HCT116 (cell line): ENCODE results near the gene AVPR1B. TPM values are rescaled to one million over a fixed set of nuclear protein-coding genes. Genes with fewer than 3 reads are reported as not detected.

Source experiments
- ATAC-seq: fragments of 200-7000 bp; cut with Tn5 transposase; 2 replicates; pipeline ENCODE4 v1.9.1; 2020; ENCODE audit warnings: mild to moderate bottlenecking, moderate library complexity
- BruUV-seq: library from RNA; stranded (reverse); fragments of 400-500 nt; replicated peaks from 2 replicates; lab custom pipeline; 2021; lab: Mats Ljungman, UMichigan
- CTCF ChIA-PET: fragments of 300-600 bp; sonication (Branson Sonifier 250); formaldehyde crosslinking; loops from one replicate; lab custom pipeline; 2021; ENCODE audit warnings: antibody characterized with exemption; lab: Charles Lee
- POLR2A ChIA-PET: fragments of 300-600, 350-600 bp; sonication (Branson Sonifier 250); formaldehyde crosslinking; loops from one replicate; lab custom pipeline; 2021; ENCODE audit warnings: antibody characterized with exemption; lab: Charles Lee
- RAD21 ChIA-PET, 2 experiments: fragments of 300-600 bp; sonication (Branson Sonifier 250); formaldehyde crosslinking; loops; one replicate each; lab custom pipeline; 2023; ENCODE audit warnings: low total read pairs in 2 of 2; ENCODE audit not compliant: uncharacterized antibody in 2 of 2, unreplicated experiment in 2 of 2, low non-redundant PET in 1 of 2; lab: Charles Lee
- DNase-seq: peaks from one replicate; pipeline ENCODE4 v3.0.0-alpha.2; 2010; ENCODE audit warnings: low read depth, low spot score
- H2AFZ ChIP-seq: fragments of 200-600 bp; shearing (Covaris generic), sonication (generic); 2 replicates; pipeline ENCODE4 v1.6.1; 2017; ENCODE audit warnings: low read depth, mixed run types, mixed read lengths, antibody characterized with exemption, low read length; ENCODE audit not compliant: poor library complexity, severe bottlenecking
- H3K27ac ChIP-seq: 2 replicates; pipeline ENCODE4 v1.5.1; 2012; ENCODE audit warnings: low read depth, low read length
- H3K27me3 ChIP-seq: fragments of 200-600 bp; sonication (generic); 2 replicates; pipeline ENCODE4 v1.6.1; 2016; ENCODE audit warnings: mixed run types, low read length, mixed read lengths; ENCODE audit not compliant: insufficient read depth
- H3K36me3 ChIP-seq, 2 experiments: fragments of 200-500 bp in 1 of 2; fragments of 200-600 bp in 1 of 2; sonication (Bioruptor generic) in 1 of 2; sonication (generic) in 1 of 2; 2 replicates each; pipeline versions ENCODE4 v1.5.1 to v1.6.1; 2014 to 2016; ENCODE audit warnings: low read length in 2 of 2, inconsistent platforms in 1 of 2, mixed read lengths in 1 of 2, mixed run types in 1 of 2; ENCODE audit not compliant: insufficient read depth in 2 of 2, control insufficient read depth in 1 of 2
- H3K4me1 ChIP-seq, 2 experiments: fragments of 200-600 bp in 1 of 2; sonication (generic) in 1 of 2; 2 replicates each; pipeline versions ENCODE4 v1.5.1 to v1.6.1; 2012 to 2017; ENCODE audit warnings: low read length in 2 of 2, inconsistent platforms in 1 of 2, mild to moderate bottlenecking in 1 of 2, mixed read lengths in 1 of 2, mixed run types in 1 of 2, moderate library complexity in 1 of 2; ENCODE audit not compliant: insufficient read depth in 2 of 2, control insufficient read depth in 1 of 2
- H3K4me2 ChIP-seq: fragments of 200-600 bp; sonication (generic); 2 replicates; pipeline ENCODE4 v1.6.1; 2017; ENCODE audit warnings: mixed run types, low read length, mixed read lengths
- H3K4me3 ChIP-seq, 2 experiments: fragments of 200-600 bp in 1 of 2; sonication (generic) in 1 of 2; replicated peaks in 1 of 2; 2 replicates each; pipeline ENCODE4 v1.5.1; 2011 to 2016; ENCODE audit warnings: low read length in 2 of 2, control low read depth in 1 of 2, low read depth in 1 of 2, mild to moderate bottlenecking in 1 of 2, mixed read lengths in 1 of 2, mixed run types in 1 of 2
- H3K79me2 ChIP-seq: fragments of 200-600 bp; sonication (generic); 2 replicates; pipeline ENCODE4 v1.6.1; 2017; ENCODE audit warnings: mild to moderate bottlenecking, mixed run types, low read length, moderate library complexity, mixed read lengths; ENCODE audit not compliant: insufficient read depth
- H3K9ac ChIP-seq: fragments of 200-600 bp; sonication (generic); 2 replicates; pipeline ENCODE4 v1.6.1; 2016; ENCODE audit warnings: low read length, mixed read lengths
- H3K9me2 ChIP-seq: fragments of 200-600 bp; sonication (generic), shearing (Covaris generic); 2 replicates; pipeline ENCODE4 v1.6.1; 2017; ENCODE audit warnings: mixed run types, mild to moderate bottlenecking, moderate library complexity; ENCODE audit not compliant: insufficient read depth
- H3K9me3 ChIP-seq, 2 experiments: fragments of 200-500 bp in 1 of 2; fragments of 200-600 bp in 1 of 2; sonication (Bioruptor generic) in 1 of 2; sonication (generic) in 1 of 2; 2 replicates each; pipeline ENCODE4 v1.6.1; 2014 to 2017; ENCODE audit warnings: low read length in 2 of 2, mixed read lengths in 2 of 2, inconsistent platforms in 1 of 2, low read depth in 1 of 2, mild to moderate bottlenecking in 1 of 2, mixed run types in 1 of 2, moderate library complexity in 1 of 2; ENCODE audit not compliant: control insufficient read depth in 1 of 2, insufficient read depth in 1 of 2
- H4K20me1 ChIP-seq: fragments of 200-600 bp; sonication (generic), shearing (Covaris generic); 2 replicates; pipeline ENCODE4 v1.6.1; 2017; ENCODE audit warnings: mixed run types, mild to moderate bottlenecking, moderate library complexity; ENCODE audit not compliant: insufficient read depth
- CEBPB ChIP-seq: IDR thresholded peaks from 2 replicates; pipeline ENCODE4 v1.6.1; 2012; ENCODE audit warnings: low read depth
- EGR1 ChIP-seq: IDR thresholded peaks from 2 replicates; pipeline ENCODE4 v1.6.1; 2012; ENCODE audit warnings: low read depth
- FOSL1 ChIP-seq: IDR thresholded peaks from 2 replicates; pipeline ENCODE4 v1.6.1; 2012; ENCODE audit warnings: low read depth
- JUND ChIP-seq: IDR thresholded peaks from 2 replicates; pipeline ENCODE4 v1.6.1; 2012
- POLR2A ChIP-seq: IDR thresholded peaks from 2 replicates; pipeline ENCODE4 v1.7.0; 2011; ENCODE audit warnings: borderline replicate concordance; ENCODE audit not compliant: insufficient read depth, insufficient read length; ENCODE audit errors: extremely low read depth
- SIN3A ChIP-seq: IDR thresholded peaks from 2 replicates; pipeline ENCODE4 v1.6.1; 2012; ENCODE audit warnings: low read depth
- SP1 ChIP-seq: IDR thresholded peaks from 2 replicates; pipeline ENCODE4 v1.6.1; 2012; ENCODE audit warnings: low read depth
- SRF ChIP-seq: IDR thresholded peaks from 2 replicates; pipeline ENCODE4 v1.6.1; 2012; ENCODE audit warnings: low read depth
- TCF7L2 ChIP-seq: IDR thresholded peaks from 2 replicates; pipeline ENCODE4 v1.7.0; 2011; ENCODE audit warnings: borderline replicate concordance, inconsistent platforms; ENCODE audit not compliant: insufficient read depth, insufficient read length; ENCODE audit errors: extremely low read depth
- YY1 ChIP-seq: IDR thresholded peaks from 2 replicates; pipeline ENCODE4 v1.6.1; 2011; ENCODE audit warnings: low read length, low read depth, moderate library complexity, mild to moderate bottlenecking; ENCODE audit not compliant: insufficient replicate concordance; ENCODE audit errors: extremely low read depth
- ZFX ChIP-seq: fragments of 450-650 bp; IDR thresholded peaks from 2 replicates; pipeline ENCODE4 v1.6.1; 2017
- intact Hi-C: fragments of 100-400 bp; cut with micrococcal nuclease; formaldehyde crosslinking; loops from 2 replicates; pipeline ENCODE4 v1.10.0; 2022
- total RNA-seq: library from RNA; stranded (reverse); gene quantifications from one replicate; pipeline ENCODE4 v1.2.1, GENCODE V29; 2021; ENCODE audit not compliant: unreplicated experiment
- TF ChIP-seq, protein P1 (sequence below): IDR thresholded peaks from 2 replicates; pipeline ENCODE4 v1.6.1; 2012
- TF ChIP-seq, protein P2 (sequence below), 3 experiments: fragments of 200-600 bp in 1 of 3; sonication (generic) in 1 of 3; IDR thresholded peaks in 2 of 3; conservative IDR thresholded peaks in 1 of 3; 2 replicates each; pipeline ENCODE4 v1.5.1; 2012 to 2017; ENCODE audit warnings: low read depth in 2 of 3, low read length in 2 of 3, antibody characterized with exemption in 1 of 3, borderline replicate concordance in 1 of 3, control low read depth in 1 of 3, mild to moderate bottlenecking in 1 of 3, mixed read lengths in 1 of 3, mixed run types in 1 of 3, moderate library complexity in 1 of 3; ENCODE audit not compliant: insufficient read depth in 1 of 3
- TF ChIP-seq, protein P3 (sequence below): IDR thresholded peaks from 2 replicates; pipeline ENCODE4 v1.6.1; 2011; ENCODE audit warnings: mild to moderate bottlenecking, low read length, moderate library complexity; ENCODE audit not compliant: insufficient replicate concordance; ENCODE audit errors: extremely low read depth

Gene AVPR1B
- total RNA-seq, 1 experiment from 2014 or later, result not detected

GRCh38 chr1:206116191-206116872, 856 bp downstream of the AVPR1B start:
- TF ChIP-seq SIN3A, result no peak
- TF ChIP-seq, protein P1, sequence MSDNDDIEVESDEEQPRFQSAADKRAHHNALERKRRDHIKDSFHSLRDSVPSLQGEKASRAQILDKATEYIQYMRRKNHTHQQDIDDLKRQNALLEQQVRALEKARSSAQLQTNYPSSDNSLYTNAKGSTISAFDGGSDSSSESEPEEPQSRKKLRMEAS, result no peak
- TF ChIP-seq, protein P2, sequence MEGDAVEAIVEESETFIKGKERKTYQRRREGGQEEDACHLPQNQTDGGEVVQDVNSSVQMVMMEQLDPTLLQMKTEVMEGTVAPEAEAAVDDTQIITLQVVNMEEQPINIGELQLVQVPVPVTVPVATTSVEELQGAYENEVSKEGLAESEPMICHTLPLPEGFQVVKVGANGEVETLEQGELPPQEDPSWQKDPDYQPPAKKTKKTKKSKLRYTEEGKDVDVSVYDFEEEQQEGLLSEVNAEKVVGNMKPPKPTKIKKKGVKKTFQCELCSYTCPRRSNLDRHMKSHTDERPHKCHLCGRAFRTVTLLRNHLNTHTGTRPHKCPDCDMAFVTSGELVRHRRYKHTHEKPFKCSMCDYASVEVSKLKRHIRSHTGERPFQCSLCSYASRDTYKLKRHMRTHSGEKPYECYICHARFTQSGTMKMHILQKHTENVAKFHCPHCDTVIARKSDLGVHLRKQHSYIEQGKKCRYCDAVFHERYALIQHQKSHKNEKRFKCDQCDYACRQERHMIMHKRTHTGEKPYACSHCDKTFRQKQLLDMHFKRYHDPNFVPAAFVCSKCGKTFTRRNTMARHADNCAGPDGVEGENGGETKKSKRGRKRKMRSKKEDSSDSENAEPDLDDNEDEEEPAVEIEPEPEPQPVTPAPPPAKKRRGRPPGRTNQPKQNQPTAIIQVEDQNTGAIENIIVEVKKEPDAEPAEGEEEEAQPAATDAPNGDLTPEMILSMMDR (IDR thresholded peaks at IDR 0.05 in 2 of 3, conservative IDR thresholded peaks at IDR 0.05 in 1 of 3; ENCODE audit: borderline replicate concordance in 1 of 3, insufficient read depth in 1 of 3, low read depth in 2 of 3, low read length in 2 of 3), result no peak
- no peak for TF ChIP-seq YY1
- no peak for TF ChIP-seq EGR1
- TF ChIP-seq TCF7L2, result no peak
- TF ChIP-seq SRF, result no peak
- TF ChIP-seq SP1, result no peak
- TF ChIP-seq, protein P3, sequence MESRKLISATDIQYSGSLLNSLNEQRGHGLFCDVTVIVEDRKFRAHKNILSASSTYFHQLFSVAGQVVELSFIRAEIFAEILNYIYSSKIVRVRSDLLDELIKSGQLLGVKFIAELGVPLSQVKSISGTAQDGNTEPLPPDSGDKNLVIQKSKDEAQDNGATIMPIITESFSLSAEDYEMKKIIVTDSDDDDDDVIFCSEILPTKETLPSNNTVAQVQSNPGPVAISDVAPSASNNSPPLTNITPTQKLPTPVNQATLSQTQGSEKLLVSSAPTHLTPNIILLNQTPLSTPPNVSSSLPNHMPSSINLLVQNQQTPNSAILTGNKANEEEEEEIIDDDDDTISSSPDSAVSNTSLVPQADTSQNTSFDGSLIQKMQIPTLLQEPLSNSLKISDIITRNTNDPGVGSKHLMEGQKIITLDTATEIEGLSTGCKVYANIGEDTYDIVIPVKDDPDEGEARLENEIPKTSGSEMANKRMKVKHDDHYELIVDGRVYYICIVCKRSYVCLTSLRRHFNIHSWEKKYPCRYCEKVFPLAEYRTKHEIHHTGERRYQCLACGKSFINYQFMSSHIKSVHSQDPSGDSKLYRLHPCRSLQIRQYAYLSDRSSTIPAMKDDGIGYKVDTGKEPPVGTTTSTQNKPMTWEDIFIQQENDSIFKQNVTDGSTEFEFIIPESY, result no peak
- no peak for TF ChIP-seq ZFX
- no peak for TF ChIP-seq FOSL1
- no peak for TF ChIP-seq JUND
- TF ChIP-seq POLR2A, result no peak
- no peak for TF ChIP-seq CEBPB
- intact Hi-C loops, result no loop called here
- no peaks in the 10 kb centered on the region for H3K79me2 ChIP-seq
- H3K4me3 ChIP-seq, result no peak overlapping the region
- H2AFZ ChIP-seq, result no peak overlapping the region
- no peaks in the 10 kb centered on the region for H3K27me3 ChIP-seq
- no peak overlapping the region for H3K4me2 ChIP-seq
- no peaks in the 10 kb centered on the region for H4K20me1 ChIP-seq
- CTCF ChIA-PET, result no interaction called here
- H3K9ac ChIP-seq, result no peak overlapping the region
- DNase-seq, result no peak
- ATAC-seq, result no peak
- H3K9me3 ChIP-seq, result no peaks in the 10 kb centered on the region
- H3K36me3 ChIP-seq, result no peaks in the 10 kb centered on the region
- POLR2A ChIA-PET, result no interaction called here
- peaks cover 0 to 10% of the 10 kb centered on the region in 2 experiments; a peak in 1 of 4 replicates for H3K4me1 ChIP-seq
- RAD21 ChIA-PET, result no interaction called here
- no peaks in the 10 kb centered on the region for H3K9me2 ChIP-seq
- no peak overlapping the region for H3K27ac ChIP-seq
- BruUV-seq, result no TSS peak
